Osteoblast (primary cell): ENCODE results near the gene OR13C5. TPM values are rescaled to one million over a fixed set of nuclear protein-coding genes. Genes with fewer than 3 reads are reported as not detected.
"Not testable (repeated sequence)": the region's sequence is repeated elsewhere in the genome, so short reads cannot be mapped to it uniquely, and the experiment has no call there.

Experiments used
- DNase-seq: peaks from one replicate; pipeline ENCODE4 v3.0.0; 2011; ENCODE audit warnings: low spot score, mixed read lengths; ENCODE audit not compliant: insufficient read length; ENCODE audit errors: missing footprints
- H2AFZ ChIP-seq: 2 replicates; pipeline ENCODE4 v1.6.0; 2011; ENCODE audit warnings: mild to moderate bottlenecking, low read length
- H3K27ac ChIP-seq: 2 replicates; pipeline ENCODE4 v1.5.1; 2011; ENCODE audit warnings: mild to moderate bottlenecking, low read depth, low read length, moderate library complexity
- H3K27me3 ChIP-seq: 2 replicates; pipeline ENCODE4 v1.6.0; 2012; ENCODE audit warnings: mild to moderate bottlenecking, control low read depth, inconsistent platforms, low read length, moderate library complexity; ENCODE audit not compliant: insufficient read depth
- H3K36me3 ChIP-seq: 2 replicates; pipeline ENCODE4 v1.5.1; 2011; ENCODE audit warnings: mild to moderate bottlenecking, low read length, control low read depth, moderate library complexity; ENCODE audit not compliant: insufficient read depth
- H3K4me1 ChIP-seq: 2 replicates; pipeline ENCODE4 v1.5.1; 2011; ENCODE audit warnings: mild to moderate bottlenecking, low read length, control low read depth, moderate library complexity; ENCODE audit not compliant: insufficient read depth
- H3K4me2 ChIP-seq: 2 replicates; pipeline ENCODE4 v1.6.0; 2011; ENCODE audit warnings: mild to moderate bottlenecking, low read length; ENCODE audit not compliant: insufficient read depth
- H3K4me3 ChIP-seq: fragments of 200-600 bp; sonication (generic); 3 replicates; pipeline ENCODE4 v1.5.1; 2012; ENCODE audit warnings: mild to moderate bottlenecking, low read length, inconsistent platforms; ENCODE audit not compliant: insufficient read depth
- H3K79me2 ChIP-seq: 2 replicates; pipeline ENCODE4 v1.6.0; 2012; ENCODE audit warnings: mild to moderate bottlenecking, low read length, control low read depth, inconsistent platforms; ENCODE audit not compliant: insufficient read depth
- H3K9me3 ChIP-seq: 2 replicates; pipeline ENCODE4 v1.5.1; 2011; ENCODE audit warnings: low read depth, low read length, control low read depth
- H4K20me1 ChIP-seq: 2 replicates; pipeline ENCODE4 v1.6.0; 2012; ENCODE audit warnings: mild to moderate bottlenecking, low read length, control low read depth; ENCODE audit not compliant: insufficient read depth
- CTCF ChIP-seq: IDR thresholded peaks from 2 replicates; pipeline ENCODE4 v1.5.1; 2011; ENCODE audit warnings: mild to moderate bottlenecking, low read depth, low read length, moderate library complexity; ENCODE audit errors: extremely low read depth
- total RNA-seq: library from RNA; depleted of rRNA; stranded (reverse); fragments of >200 nt; gene quantifications from 2 replicates; pipeline ENCODE4 v1.2.3, GENCODE V29; 2012

Gene OR13C5
- total RNA-seq, 1 donor = not detected

- Histone ChIP-seq H3K27ac (no peak overlapping the region), H3K4me3 (no peak overlapping the region)
Measured at GRCh38 chr9:104604801-104605200, 5.6 kb upstream of the OR13C5 start.

GRCh38 chr9:104598749-104599148 lies 464 bp downstream of the OR13C5 start:
- H3K4me2 ChIP-seq, H3K4me3 ChIP-seq, H4K20me1 ChIP-seq, H3K27ac ChIP-seq, DNase-seq, H3K9me3 ChIP-seq, H3K79me2 ChIP-seq, H3K27me3 ChIP-seq, H3K4me1 ChIP-seq, H2AFZ ChIP-seq, H3K36me3 ChIP-seq: not testable (repeated sequence)

More at GRCh38 chr9:104604801-104605200, 5.6 kb upstream of the OR13C5 start:
- Histone ChIP-seq H3K27me3 (no peaks in the 10 kb centered on the region), H2AFZ (no peak overlapping the region), H3K4me2 (no peak overlapping the region), H3K36me3 (no peaks in the 10 kb centered on the region), H3K4me1 (no peaks in the 10 kb centered on the region), H3K9me3 (no peaks in the 10 kb centered on the region), H3K79me2 (no peaks in the 10 kb centered on the region), H4K20me1 (no peaks in the 10 kb centered on the region)
- TF ChIP-seq CTCF = no peak
- DNase-seq = no peak

GRCh38 chr9:104589626-104590025 lies 9.6 kb downstream of the OR13C5 start:
- no peak for TF ChIP-seq CTCF
- Histone ChIP-seq H3K27ac (no peak overlapping the region), H3K4me2 (no peak overlapping the region), H3K4me3 (no peak overlapping the region), H3K9me3 (no peaks in the 10 kb centered on the region), H3K79me2 (no peaks in the 10 kb centered on the region), H3K27me3 (no peaks in the 10 kb centered on the region), H4K20me1 (no peaks in the 10 kb centered on the region), H3K36me3 (no peaks in the 10 kb centered on the region), H3K4me1 (no peaks in the 10 kb centered on the region), H2AFZ (no peak overlapping the region)
- no peak for DNase-seq

GRCh38 chr9:104586496-104587180 lies 12.6 kb downstream of the OR13C5 start:
- no peak for DNase-seq
- Histone ChIP-seq H3K27me3 (no peaks in the 10 kb centered on the region), H2AFZ (no peak overlapping the region), H3K36me3 (no peaks in the 10 kb centered on the region), H3K4me1 (no peaks in the 10 kb centered on the region), H3K27ac (no peak overlapping the region), H3K4me3 (no peak overlapping the region), H3K4me2 (no peak overlapping the region), H3K79me2 (no peaks in the 10 kb centered on the region), H4K20me1 (no peaks in the 10 kb centered on the region), H3K9me3 (no peaks in the 10 kb centered on the region)
- TF ChIP-seq CTCF = no peak
